ENCODE data around the gene SIGLEC8. TPM values are rescaled to one million over a fixed set of nuclear protein-coding genes. Genes with fewer than 3 reads are reported as not detected.

The SIGLEC8 gene
- polyA plus RNA-seq: not detected in 2 replicates

DNA sequence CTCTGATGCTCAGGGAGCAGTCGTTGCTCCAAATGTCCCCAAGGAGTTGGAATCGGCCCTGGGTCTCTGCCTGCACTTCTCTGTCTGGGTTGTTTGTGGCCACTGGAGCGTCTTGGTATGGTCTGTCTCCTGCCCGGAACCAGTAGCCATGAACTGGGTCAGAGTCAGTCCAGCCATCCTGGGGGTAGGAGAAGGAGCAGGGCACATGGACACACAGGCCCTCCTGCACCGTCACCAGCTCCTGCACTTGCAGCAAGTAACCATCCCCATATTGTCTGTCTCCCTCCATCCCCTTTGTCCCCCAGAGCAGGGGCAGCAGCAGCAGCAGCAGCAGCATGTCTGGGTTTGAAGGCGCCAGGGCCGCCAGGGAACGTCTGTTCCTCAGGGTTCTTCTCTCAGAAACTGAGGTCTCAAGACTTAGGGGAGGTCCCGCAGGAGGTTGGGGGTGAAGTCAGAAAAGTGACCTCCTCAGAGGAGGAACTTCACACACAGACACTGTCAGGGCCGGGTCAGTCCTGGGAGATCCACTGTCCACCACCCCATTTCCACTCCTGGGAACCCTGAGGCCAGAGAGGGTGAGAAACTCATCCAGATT, at the start of gene SIGLEC8:
SIGLEC8 (minus strand) TSS at position 404 of the 595 bp plus-strand sequence; CDS start at position 337, 67 bp downstream.

DNA sequence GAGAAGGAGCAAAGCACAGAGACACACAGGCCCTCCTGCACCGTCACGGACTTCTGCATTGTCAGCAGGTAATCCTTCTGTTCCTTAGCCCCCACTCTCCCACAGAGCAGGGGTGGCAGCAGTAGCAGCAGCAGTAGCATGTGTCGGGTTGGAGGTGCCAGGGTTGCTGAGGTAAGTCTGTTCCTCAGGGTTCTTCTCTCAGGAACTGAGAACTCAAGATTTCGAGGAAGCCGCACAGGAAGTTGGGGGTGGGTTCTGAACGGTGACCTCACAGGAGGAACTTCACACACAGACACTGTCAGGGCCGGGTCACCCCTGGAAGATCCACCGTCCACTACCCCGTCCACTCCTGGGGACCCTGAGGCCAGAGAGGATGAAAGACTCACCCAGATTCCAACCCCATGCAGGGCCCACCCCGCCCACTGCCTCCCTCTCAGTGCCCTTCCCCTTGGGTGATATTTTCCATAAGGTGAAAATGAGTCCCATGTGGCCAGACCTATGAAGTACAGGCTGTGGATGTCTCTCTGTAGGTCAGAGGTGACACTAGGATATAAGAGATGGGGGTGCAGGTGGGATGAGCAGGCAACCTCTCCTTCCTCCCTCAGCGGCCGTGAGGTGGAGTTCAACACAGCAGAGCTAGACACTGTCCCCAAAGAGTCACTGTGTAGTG, 43.5 kb upstream of the SIGLEC8 start, which contains the start of gene SIGLEC12:
SIGLEC12 (minus strand) TSS at position 207 of the 670 bp plus-strand sequence; CDS start at position 140, 67 bp downstream.

DNA sequence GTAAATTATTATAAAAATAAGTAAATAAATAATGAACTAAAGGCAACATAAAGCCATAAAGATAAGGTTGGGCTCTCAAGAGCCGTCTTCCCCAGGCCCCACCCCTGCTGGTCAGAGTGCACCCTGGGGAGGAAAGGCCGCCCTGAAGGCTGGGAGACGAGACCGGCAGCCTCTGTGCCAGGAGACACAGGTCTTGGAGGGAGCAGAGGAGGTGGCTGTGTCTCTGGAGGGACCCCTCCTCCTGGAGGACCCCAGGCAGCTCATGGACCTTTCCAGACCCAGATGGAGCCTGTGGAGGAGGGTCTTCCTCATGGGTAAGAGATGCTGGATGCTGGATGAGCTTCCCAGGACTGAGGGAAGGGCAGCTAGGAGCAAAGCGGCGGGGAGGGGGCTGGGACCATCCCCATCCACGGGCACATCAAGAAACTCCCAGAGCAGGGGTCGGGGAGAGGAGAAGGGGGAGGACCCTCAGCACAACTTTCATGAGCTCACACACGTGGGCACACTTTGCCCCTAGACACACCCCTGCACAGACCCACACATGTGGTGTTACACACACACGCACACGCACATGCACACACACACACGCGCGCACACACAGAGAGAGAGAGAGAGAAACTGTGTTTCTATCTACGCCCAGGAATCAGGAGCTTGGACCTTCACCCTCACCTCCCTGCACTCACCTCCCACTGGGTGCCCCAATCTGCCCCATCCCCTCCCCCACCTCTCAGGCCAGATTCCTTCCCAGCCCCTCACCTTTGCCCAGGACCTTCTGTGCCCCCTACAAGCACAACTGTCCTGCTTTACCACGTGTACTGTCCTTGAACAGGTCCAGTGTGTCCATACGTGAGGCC, 20.4 kb upstream of the SIGLEC8 start, which contains the start of gene CEACAM18:
CEACAM18 (plus strand) TSS at position 159 of the 854 bp plus-strand sequence.

DNA sequence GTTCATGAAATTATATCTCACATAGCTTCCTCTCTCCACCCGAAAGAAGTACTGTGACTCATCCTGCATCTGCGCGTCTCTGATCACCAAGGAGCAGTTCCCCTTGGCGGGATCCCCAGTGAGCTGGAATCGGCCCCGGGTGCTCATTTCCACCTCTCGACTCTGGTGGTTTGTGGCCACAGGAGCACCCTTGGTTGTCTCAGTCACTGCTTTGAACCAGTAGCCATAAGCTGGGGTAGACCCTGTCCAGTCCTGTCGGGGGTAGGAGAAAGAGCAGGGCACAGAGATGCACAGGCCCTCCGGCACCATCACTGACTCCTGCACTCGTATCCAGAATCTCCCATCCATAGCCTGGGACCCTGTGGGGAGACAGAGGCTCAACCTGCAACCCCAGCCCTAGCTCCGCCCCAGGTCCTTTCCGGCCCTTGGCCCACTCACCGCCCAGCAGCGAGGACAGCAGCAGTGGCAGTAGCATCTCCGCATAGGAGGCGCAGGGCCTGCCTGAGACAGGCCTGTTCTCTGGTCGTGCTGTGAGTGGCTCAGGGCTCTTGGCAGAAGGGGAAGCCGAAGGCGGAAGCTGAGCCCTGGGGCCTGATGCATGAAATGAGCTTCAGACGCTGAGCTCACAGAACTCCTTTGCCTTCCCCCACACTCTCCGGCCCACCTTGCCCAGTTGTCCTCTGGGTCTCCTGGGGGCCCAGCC, 41.0 kb downstream of the SIGLEC8 start, which contains the start of gene SIGLEC10:
SIGLEC10 (minus strand) TSS at position 536 of the 703 bp plus-strand sequence; CDS start at position 475, 61 bp downstream.

Other genes starting within 250 kb of the SIGLEC8 start
- not detected in 2 replicates for gene CD33, start 233.4 kb downstream of the SIGLEC8 start, polyA plus RNA-seq
- gene SIGLECL1, start 207.4 kb downstream of the SIGLEC8 start, polyA plus RNA-seq: not detected in 2 replicates
- gene IGLON5, start 146.8 kb downstream of the SIGLEC8 start, polyA plus RNA-seq: 0.32 and 0.78 TPM in 2 replicates
- 0.27 and 0.81 TPM in 2 replicates for gene VSIG10L, start 116.3 kb downstream of the SIGLEC8 start, polyA plus RNA-seq
- gene ETFB, start 92.1 kb downstream of the SIGLEC8 start, polyA plus RNA-seq: 75.1 and 77.9 TPM in 2 replicates
- gene CLDND2, start 89.5 kb downstream of the SIGLEC8 start, polyA plus RNA-seq: 3.4 and 9.2 TPM in 2 replicates
- not detected in 2 replicates for gene NKG7, start 85.8 kb downstream of the SIGLEC8 start, polyA plus RNA-seq
- not detected in 2 replicates for gene LIM2, start 70.5 kb downstream of the SIGLEC8 start, polyA plus RNA-seq
- not detected in 2 replicates for gene C19orf84, start 67.9 kb downstream of the SIGLEC8 start, polyA plus RNA-seq
- not detected in 2 replicates for gene SIGLEC10, start 40.8 kb downstream of the SIGLEC8 start, polyA plus RNA-seq
- not detected in 2 replicates for gene CEACAM18, start 20.1 kb upstream of the SIGLEC8 start, polyA plus RNA-seq
- not detected in 2 replicates for gene SIGLEC12, start 43.3 kb upstream of the SIGLEC8 start, polyA plus RNA-seq
- gene SIGLEC6, start 73.2 kb upstream of the SIGLEC8 start, polyA plus RNA-seq: not detected in 2 replicates
- 1.7 and 3.9 TPM in 2 replicates for gene ZNF175, start 112.8 kb upstream of the SIGLEC8 start, polyA plus RNA-seq
- gene SIGLEC5, start 171.9 kb upstream of the SIGLEC8 start, polyA plus RNA-seq: not detected in 2 replicates
- not detected in 2 replicates for gene SIGLEC14, start 188.4 kb upstream of the SIGLEC8 start, polyA plus RNA-seq
- gene SPACA6, start 234.9 kb upstream of the SIGLEC8 start, polyA plus RNA-seq: 2.6 and 5.4 TPM in 2 replicates